ENCODE data around the gene MEIS1.

The MEIS1 gene

GRCh38 chr2:66431846-66432587, 2.9 kb upstream of the MEIS1 start:
- DNase-seq (ENCODE audit: low read depth in 2 of 3, low spot score in 1 of 3), result no peak

- DNase-seq (ENCODE audit: low read depth in 2 of 3, low spot score in 1 of 3), result no peak
Observed at GRCh38 chr2:66432801-66433694, 1.9 kb upstream of the MEIS1 start.

GRCh38 chr2:66433695-66433944, 1.3 kb upstream of the MEIS1 start:
- no peak for DNase-seq (ENCODE audit: low read depth in 2 of 3, low spot score in 1 of 3)

- no peak for DNase-seq (ENCODE audit: low read depth in 2 of 3, low spot score in 1 of 3)
Observed at GRCh38 chr2:66433945-66434678, 813 bp upstream of the MEIS1 start.

- DNase-seq (ENCODE audit: low read depth in 2 of 3, low spot score in 1 of 3), result no peak
Observed at GRCh38 chr2:66435549-66435875, 587 bp downstream of the MEIS1 start.

GRCh38 chr2:66435963-66436362, 1.0 kb downstream of the MEIS1 start:
- DNase-seq (ENCODE audit: low read depth in 2 of 3, low spot score in 1 of 3), result no peak

- no peak for DNase-seq (ENCODE audit: low read depth in 2 of 3, low spot score in 1 of 3)
Observed at GRCh38 chr2:66436581-66437001, 1.7 kb downstream of the MEIS1 start.

- DNase-seq (ENCODE audit: low read depth in 2 of 3, low spot score in 1 of 3), result no peak
Observed at GRCh38 chr2:66437109-66437690, 2.3 kb downstream of the MEIS1 start.

- DNase-seq (ENCODE audit: low read depth in 2 of 3, low spot score in 1 of 3), result no peak
Observed at GRCh38 chr2:66437691-66438497, 3.0 kb downstream of the MEIS1 start.

- DNase-seq (ENCODE audit: low read depth in 2 of 3, low spot score in 1 of 3), result no peak
Observed at GRCh38 chr2:66438498-66438833, 3.5 kb downstream of the MEIS1 start.

GRCh38 chr2:66438891-66439811, 4.2 kb downstream of the MEIS1 start:
- no peak for DNase-seq (ENCODE audit: low read depth in 2 of 3, low spot score in 1 of 3)

GRCh38 chr2:66439812-66440542, 5.1 kb downstream of the MEIS1 start:
- no peak for DNase-seq (ENCODE audit: low read depth in 2 of 3, low spot score in 1 of 3)

GRCh38 chr2:66440708-66441497, 6.0 kb downstream of the MEIS1 start:
- no peak for DNase-seq (ENCODE audit: low read depth in 2 of 3, low spot score in 1 of 3)

GRCh38 chr2:66441581-66442320, 6.8 kb downstream of the MEIS1 start:
- DNase-seq (ENCODE audit: low read depth in 2 of 3, low spot score in 1 of 3), result no peak

GRCh38 chr2:66442516-66443185, 7.7 kb downstream of the MEIS1 start:
- DNase-seq (ENCODE audit: low read depth in 2 of 3, low spot score in 1 of 3), result no peak

- DNase-seq (ENCODE audit: low read depth in 2 of 3, low spot score in 1 of 3), result no peak
Observed at GRCh38 chr2:66443186-66443978, 8.5 kb downstream of the MEIS1 start.

Data from stimulated activated CD4-positive, alpha-beta T cell treated with anti-CD3 and anti-CD28 coated beads, Interleukin-12 subunit alpha, Interleukin-12 subunit beta, amount 100 ng/mL, for 48 hours (primary cell).